GM06990 (cell line): ENCODE results near the gene SLC2A10.

Experiments
- DNase-seq: peaks from one replicate; pipeline ENCODE4 v3.0.0-alpha.2; 2011; ENCODE audit not compliant: insufficient read length; ENCODE audit errors: extremely low read depth
- H3K27me3 ChIP-seq: replicated peaks from 2 replicates; pipeline ENCODE4 v1.6.0; 2011; ENCODE audit warnings: low read length; ENCODE audit not compliant: control insufficient read depth, insufficient read depth
- H3K36me3 ChIP-seq: 2 replicates; pipeline ENCODE4 v1.5.1; 2011; ENCODE audit warnings: low read length; ENCODE audit not compliant: control insufficient read depth, insufficient read depth
- H3K4me3 ChIP-seq: replicated peaks from 2 replicates; pipeline ENCODE4 v1.5.1; 2011; ENCODE audit warnings: low read depth, mild to moderate bottlenecking, control low read depth, low read length
- CTCF ChIP-seq: IDR thresholded peaks from 2 replicates; pipeline ENCODE4 v1.5.1; 2011; ENCODE audit warnings: low read length, control low read depth, mild to moderate bottlenecking, inconsistent platforms; ENCODE audit not compliant: insufficient read depth, poor library complexity, severe bottlenecking

Gene SLC2A10

DNA sequence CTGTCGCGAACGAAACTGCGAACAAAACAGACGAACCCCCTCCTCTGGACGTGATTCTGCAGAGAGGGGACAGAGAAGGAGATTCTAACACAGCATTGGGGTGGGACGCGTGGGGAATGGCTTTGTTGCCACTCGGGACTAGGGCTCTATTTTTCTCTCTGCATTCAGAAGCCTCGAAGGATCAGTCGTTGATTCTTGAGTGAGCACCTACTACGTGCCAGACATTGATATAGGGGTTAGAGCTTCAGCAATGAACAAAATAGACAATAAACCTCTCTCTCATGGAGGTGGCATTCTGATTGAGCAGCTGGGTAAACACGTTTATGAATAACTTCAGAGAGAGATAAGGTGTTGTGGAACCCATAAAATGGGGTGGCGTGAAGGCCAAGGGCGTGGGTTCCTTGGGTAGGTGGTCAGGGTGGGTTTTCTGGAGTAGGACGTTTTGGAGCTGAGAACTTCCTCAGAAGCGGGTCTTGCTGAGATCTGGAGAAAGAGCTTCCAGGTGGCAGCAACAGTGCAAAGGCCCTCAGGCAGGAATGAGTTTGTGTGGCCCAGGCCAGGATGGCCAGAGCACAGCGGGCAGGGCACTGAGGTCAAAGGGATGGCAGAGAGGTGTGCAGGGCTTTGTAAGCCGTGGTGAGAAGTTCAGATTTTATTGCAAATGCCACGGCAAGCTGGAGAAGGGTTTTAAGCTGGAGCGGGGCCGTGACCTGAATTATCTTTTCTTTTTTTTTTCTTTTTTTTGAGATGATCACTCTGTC is 884 bp downstream of the SLC2A10 start:
- Histone ChIP-seq H3K36me3 (no peaks in the 10 kb centered on the region), H3K4me3 (no peak overlapping the region), H3K27me3 (peaks cover 2% of the 10 kb centered on the region; the same call in 1 of the 2 replicates)
- TF ChIP-seq CTCF = no peak
- DNase-seq = no peak

DNA sequence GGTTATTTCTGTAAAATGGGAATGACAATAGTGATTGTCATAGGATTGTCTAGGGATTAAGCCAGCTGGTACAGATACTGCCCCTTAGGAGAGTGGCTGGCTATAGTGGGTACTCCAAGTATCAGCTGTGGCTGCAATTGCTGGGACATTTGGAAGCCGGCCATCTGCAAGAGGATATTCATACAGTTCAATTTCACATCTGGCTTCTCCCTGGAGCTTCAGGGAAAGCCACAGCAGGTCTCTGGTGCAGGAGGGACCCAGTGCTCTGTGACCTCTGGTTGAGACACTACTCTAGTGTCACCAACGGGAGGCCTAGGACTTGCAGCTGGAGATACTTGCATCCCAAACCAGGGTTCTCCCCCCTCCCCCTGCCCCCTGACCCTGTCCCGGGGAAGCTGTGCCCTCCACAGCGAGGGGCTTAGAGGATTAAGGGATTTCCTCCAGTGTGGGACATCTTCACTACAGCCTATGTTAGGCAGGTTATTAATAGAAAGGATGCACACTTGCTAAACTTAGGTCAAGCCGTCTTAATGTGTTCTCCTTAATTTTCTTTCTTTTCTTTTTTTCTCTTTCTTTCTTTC is 2.7 kb downstream of the SLC2A10 start:
- no peak for TF ChIP-seq CTCF
- Histone ChIP-seq H3K36me3 (no peaks in the 10 kb centered on the region), H3K27me3 (peaks cover 2% of the 10 kb centered on the region; the same call in 1 of the 2 replicates), H3K4me3 (no peak overlapping the region)
- no peak for DNase-seq

DNA sequence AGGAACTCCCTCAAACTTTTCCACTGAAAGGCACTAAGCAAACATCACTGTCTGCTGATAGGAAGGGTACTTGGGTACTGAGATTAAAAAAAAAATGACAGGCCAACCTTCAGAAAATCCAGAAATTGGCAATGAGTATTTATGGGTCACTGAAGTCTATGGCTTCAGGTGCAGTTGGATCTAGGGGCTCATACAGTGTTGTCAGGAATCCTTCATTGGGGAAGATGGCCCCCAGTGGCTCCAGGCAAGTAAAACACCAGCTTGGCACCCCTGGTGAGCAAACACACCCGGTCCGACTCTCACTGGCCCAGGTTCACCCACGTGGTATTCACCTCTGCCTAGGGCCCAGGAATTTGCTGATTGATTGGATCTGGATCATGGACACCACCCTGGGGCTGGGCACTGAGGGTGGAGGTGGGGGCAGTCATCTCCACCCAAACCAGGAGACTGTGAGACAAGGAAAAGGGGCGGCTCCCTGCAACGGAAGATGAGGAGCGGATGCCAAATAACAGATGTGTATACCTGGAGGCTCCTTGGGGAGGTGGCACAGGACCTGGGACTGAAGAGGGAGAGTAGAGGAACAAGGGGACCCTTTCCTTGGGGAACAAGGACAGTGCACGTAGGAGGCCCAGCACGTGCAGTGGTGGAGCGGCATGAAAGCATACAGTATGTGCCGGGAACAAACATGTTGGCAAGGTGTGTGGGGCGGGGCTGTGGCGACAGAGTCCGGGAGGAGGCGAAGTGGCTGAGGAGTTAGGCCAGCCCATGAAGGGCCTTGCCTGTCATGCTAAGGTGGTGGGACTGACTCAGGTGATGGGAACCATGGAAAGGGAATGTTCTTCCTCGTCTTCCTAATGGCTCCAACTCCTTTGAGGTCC is 4.7 kb downstream of the SLC2A10 start:
- Histone ChIP-seq H3K36me3 (no peaks in the 10 kb centered on the region), H3K4me3 (no peak overlapping the region), H3K27me3 (peaks cover 2% of the 10 kb centered on the region; the same call in 1 of the 2 replicates)
- no peak for TF ChIP-seq CTCF
- DNase-seq = no peak

DNA sequence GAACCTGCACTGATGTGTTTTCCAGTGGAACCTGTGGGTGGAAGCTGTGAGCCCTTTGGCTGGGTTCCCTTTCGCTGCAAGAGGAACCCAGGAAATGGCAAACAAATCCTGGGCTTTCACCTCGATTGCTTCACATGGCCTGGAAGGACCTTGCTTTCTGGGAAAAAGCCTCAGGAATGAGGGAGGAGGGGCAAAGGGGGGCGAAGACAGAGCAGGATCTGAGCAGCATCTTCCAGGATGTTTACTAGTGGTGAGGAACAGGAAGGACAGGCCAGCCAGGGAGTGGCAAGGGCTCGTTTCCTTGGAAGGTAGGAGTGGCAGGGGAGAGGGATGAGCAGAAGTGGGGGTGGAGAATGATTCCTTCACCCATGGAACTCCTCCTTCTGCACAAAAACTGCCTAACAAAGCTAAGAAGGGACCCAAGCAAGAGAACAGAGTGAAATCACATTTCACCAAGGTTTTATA is 5.9 kb downstream of the SLC2A10 start:
- H3K4me3 ChIP-seq = no peak overlapping the region
- no peak for DNase-seq
- H3K27me3 ChIP-seq = peaks cover 2% of the 10 kb centered on the region; the same call in 1 of the 2 replicates
- H3K36me3 ChIP-seq = no peaks in the 10 kb centered on the region
- no peak for TF ChIP-seq CTCF

DNA sequence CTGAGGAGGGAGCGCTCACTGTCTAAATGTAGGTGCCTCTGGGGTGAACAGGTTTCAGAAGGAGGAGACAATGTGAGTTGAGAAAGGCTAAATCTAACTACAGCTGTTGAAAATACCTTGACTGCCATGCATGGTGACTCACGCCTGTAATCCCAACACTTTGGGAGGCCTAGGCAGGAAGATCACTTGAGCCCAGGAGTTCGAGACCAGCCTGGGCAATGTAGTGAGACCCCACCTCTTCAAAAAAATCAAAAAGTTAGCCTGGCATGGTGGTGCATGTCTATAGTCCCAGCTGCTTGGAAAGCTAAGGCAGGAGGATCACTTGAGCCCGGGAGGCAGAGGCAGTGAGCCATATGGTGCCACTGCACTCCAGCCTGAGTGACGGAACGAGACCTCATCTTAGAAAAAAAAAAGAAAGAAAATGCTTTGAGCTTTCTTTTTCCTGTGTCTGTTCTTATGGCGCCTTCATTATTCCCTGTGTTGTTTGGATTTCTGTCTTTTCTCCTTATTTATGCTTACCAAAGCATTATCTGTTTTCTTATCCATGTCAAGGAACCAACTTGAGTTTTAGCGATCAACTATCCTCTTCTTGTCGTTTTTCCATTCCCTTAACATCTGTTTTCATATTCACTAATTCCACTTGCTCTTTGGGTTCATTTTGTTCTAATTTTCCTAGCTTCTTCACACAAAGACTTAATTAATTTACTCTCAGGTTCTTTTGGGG is 8.5 kb downstream of the SLC2A10 start:
- DNase-seq = no peak
- Histone ChIP-seq H3K4me3 (no peak overlapping the region), H3K36me3 (no peaks in the 10 kb centered on the region), H3K27me3 (no peaks in the 10 kb centered on the region; the same call in 1 of the 2 replicates)
- no peak for TF ChIP-seq CTCF
